ENCODE data around the gene LCE2C. TPM values are rescaled to one million over a fixed set of nuclear protein-coding genes. Genes with fewer than 3 reads are reported as not detected.

The LCE2C gene, protein sequence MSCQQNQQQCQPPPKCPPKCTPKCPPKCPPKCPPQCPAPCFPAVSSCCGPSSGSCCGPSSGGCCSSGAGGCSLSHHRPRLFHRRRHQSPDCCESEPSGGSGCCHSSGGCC
- not detected in 5 replicates for total RNA-seq (2022; extraction: Qiagen RNA extraction; ENCODE audit: low read depth)

DNA sequence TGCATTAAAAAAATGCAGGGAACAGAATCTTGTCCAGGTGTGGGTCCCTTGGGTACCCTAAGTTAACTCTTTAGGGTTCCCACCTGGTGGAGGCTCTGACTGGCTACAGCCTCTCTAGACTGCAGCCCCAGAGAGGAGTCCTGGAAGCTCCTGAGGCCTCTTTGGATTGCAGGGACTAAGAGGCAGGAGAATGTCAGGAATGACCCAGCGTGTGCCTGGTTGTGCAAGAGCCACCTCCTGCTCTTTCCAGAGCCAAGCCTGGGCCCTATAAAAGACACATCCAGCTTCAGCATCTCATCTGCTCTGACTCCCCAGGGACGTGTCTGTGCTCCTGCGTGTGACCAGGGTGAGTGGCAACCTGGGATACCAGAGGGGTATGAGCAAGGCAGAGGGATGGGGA lies at the start of gene LCE2C:
Gene LCE2C, plus strand, starts transcription at position 297 of the 400 bp plus-strand sequence. CDS start 737 bp downstream, outside the sequence.

DNA sequence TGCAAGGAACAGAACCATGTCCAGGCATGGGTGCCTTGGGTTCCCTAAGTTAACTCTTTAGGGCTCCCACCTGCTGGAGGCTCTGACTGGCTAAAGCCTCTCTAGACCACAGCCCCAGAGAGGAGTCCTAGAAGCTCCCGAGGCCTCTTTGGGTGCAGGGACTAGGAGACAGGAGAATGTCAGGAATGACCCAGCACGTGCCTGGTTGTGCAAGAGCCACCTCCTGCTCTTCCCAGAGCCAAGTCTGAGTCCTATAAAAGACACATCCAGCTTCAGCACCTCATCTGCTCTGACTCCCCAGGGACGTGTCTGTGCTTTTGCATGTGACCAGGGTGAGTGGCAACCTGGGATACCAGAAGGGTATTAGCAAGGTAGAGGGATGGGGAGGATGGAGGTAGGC lies 12.0 kb upstream of the LCE2C start, which contains the start of gene LCE2D:
Gene LCE2D, plus strand, starts transcription at position 283 of the 400 bp plus-strand sequence. CDS start 726 bp downstream, outside the sequence.

DNA sequence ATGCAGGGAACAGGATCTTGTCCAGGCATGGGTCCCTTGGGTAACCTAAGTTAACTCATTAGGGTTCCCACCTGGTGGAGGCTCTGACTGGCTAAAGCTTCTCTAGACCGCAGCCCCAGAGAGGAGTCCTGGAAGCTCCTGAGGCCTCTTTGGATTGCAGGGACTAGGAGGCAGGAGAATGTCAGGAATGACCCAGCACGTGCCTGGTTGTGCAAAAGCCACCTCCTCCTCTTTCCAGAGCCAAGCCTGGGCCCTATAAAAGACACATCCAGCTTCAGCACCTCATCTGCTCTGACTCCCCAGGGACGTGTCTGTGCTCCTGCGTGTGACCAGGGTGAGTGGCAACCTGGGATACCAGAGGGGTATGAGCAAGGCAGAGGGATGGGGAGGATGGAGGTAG lies 10.7 kb downstream of the LCE2C start, which contains the start of gene LCE2B:
Gene LCE2B, plus strand, starts transcription at position 301 of the 400 bp plus-strand sequence. CDS start 721 bp downstream, outside the sequence.

DNA sequence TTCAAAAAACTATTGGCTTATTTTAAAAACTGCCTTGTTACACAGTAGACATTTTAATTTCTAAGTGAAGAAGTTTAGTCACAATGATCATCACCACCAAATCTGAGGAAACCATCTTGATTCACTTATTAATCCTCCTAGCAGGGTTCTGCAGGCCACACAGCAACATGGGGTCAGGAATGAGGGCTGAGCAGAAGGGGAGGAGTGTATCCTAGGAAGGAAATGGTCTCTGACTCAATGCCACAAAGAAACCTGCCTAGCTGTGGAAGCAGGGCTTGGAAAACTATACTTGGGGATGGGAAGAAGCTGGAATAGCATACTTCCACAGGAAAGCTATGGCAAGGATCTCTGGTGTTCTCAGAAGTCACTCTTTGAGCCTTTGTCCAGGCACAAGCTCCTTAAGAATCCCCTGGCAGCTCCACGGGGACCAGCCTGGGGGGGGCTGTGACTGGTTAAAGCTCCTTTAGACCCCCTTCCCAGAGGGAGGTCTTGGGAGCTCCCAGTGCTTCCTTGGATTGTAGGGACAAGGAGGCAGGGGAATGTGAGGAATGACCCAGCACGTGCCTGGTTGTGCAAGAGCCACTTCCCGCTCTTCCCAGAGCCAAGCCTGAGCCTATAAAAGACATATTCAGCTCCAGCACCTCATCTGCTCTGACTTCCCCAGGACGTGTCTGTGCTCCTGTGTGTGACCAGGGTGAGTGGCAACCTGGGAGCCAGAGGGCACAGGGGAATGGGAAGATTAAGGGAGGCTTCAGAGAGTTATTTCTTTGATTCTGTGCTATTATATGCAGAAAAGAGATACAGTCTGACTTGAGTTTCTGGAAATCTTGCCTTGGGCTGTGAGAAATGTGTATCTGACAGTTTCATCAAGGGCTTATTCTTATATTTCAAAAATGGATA lies 22.9 kb downstream of the LCE2C start, which contains the start of gene LCE2A:
Gene LCE2A, plus strand, starts transcription at position 645 of the 900 bp plus-strand sequence. CDS start 557 bp downstream, outside the sequence.

DNA sequence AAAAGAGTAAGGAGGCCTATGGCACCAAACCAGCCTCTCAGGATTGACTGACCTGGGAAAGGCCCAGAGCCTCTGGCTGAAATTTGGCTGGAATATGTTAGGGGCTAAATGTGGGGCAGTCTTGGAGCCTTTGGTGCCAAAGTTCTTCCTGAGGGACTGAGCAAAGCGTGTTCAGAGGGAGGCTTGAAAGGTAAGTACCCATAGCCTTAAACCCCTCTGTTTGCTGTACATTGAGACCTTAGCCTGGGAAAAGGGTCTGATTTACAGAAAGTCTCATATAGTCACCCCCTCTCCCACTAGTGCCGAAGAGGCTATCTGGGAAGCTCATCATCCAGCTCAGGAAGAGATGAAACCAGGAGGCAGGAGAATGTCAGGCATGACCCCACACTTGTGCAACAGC lies 32.8 kb downstream of the LCE2C start, which contains the start of gene LCE4A:
Gene LCE4A, plus strand, starts transcription at position 301 of the 400 bp plus-strand sequence. CDS start 916 bp downstream, outside the sequence.

Other genes starting within 250 kb of the LCE2C start
- gene LCE5A, start 164.5 kb upstream of the LCE2C start, total RNA-seq (2022; extraction: Qiagen RNA extraction; ENCODE audit: low read depth), result 0.18 TPM in 1 of 5 replicates, not detected in the others
- gene CRCT1, start 160.8 kb upstream of the LCE2C start, total RNA-seq (2022; extraction: Qiagen RNA extraction; ENCODE audit: low read depth), result 0.24 to 0.57 TPM (median 0.48 TPM) in 3 of 5 replicates, not detected in the others
- gene LCE3E, start 108.5 kb upstream of the LCE2C start, total RNA-seq (2022; extraction: Qiagen RNA extraction; ENCODE audit: low read depth), result not detected in 5 replicates
- gene LCE3D, start 94.8 kb upstream of the LCE2C start, total RNA-seq (2022; extraction: Qiagen RNA extraction; ENCODE audit: low read depth), result 0.34 to 0.80 TPM (median 0.59 TPM) in 5 replicates
- not detected in 5 replicates for gene LCE3C, start 75.0 kb upstream of the LCE2C start, total RNA-seq (2022; extraction: Qiagen RNA extraction; ENCODE audit: low read depth)
- not detected in 5 replicates for gene LCE3B, start 61.5 kb upstream of the LCE2C start, total RNA-seq (2022; extraction: Qiagen RNA extraction; ENCODE audit: low read depth)
- not detected in 5 replicates for gene LCE3A, start 52.2 kb upstream of the LCE2C start, total RNA-seq (2022; extraction: Qiagen RNA extraction; ENCODE audit: low read depth)
- not detected in 5 replicates for gene LCE2D, start 11.9 kb upstream of the LCE2C start, total RNA-seq (2022; extraction: Qiagen RNA extraction; ENCODE audit: low read depth)
- not detected in 5 replicates for gene LCE2B, start 10.8 kb downstream of the LCE2C start, total RNA-seq (2022; extraction: Qiagen RNA extraction; ENCODE audit: low read depth)
- not detected in 5 replicates for gene LCE2A, start 23.1 kb downstream of the LCE2C start, total RNA-seq (2022; extraction: Qiagen RNA extraction; ENCODE audit: low read depth)
- not detected in 5 replicates for gene LCE4A, start 32.9 kb downstream of the LCE2C start, total RNA-seq (2022; extraction: Qiagen RNA extraction; ENCODE audit: low read depth)
- gene KPRP, start 82.7 kb downstream of the LCE2C start, total RNA-seq (2022; extraction: Qiagen RNA extraction; ENCODE audit: low read depth), result not detected in 5 replicates
- gene LCE1F, start 99.9 kb downstream of the LCE2C start, total RNA-seq (2022; extraction: Qiagen RNA extraction; ENCODE audit: low read depth), result not detected in 5 replicates
- gene LCE1E, start 111.0 kb downstream of the LCE2C start, total RNA-seq (2022; extraction: Qiagen RNA extraction; ENCODE audit: low read depth), result not detected in 5 replicates
- not detected in 5 replicates for gene LCE1D, start 121.4 kb downstream of the LCE2C start, total RNA-seq (2022; extraction: Qiagen RNA extraction; ENCODE audit: low read depth)
- not detected in 5 replicates for gene LCE1C, start 131.4 kb downstream of the LCE2C start, total RNA-seq (2022; extraction: Qiagen RNA extraction; ENCODE audit: low read depth)
- gene LCE1B, start 136.7 kb downstream of the LCE2C start, total RNA-seq (2022; extraction: Qiagen RNA extraction; ENCODE audit: low read depth), result not detected in 5 replicates
- gene LCE1A, start 152.2 kb downstream of the LCE2C start, total RNA-seq (2022; extraction: Qiagen RNA extraction; ENCODE audit: low read depth), result not detected in 5 replicates
- not detected in 5 replicates for gene LCE6A, start 167.6 kb downstream of the LCE2C start, total RNA-seq (2022; extraction: Qiagen RNA extraction; ENCODE audit: low read depth)
- gene LCE7A, start 184.7 kb downstream of the LCE2C start, total RNA-seq (2022; extraction: Qiagen RNA extraction; ENCODE audit: low read depth), result not detected in 5 replicates
- not detected in 5 replicates for gene SMCP, start 203.0 kb downstream of the LCE2C start, total RNA-seq (2022; extraction: Qiagen RNA extraction; ENCODE audit: low read depth)
- gene IVL, start 233.3 kb downstream of the LCE2C start, total RNA-seq (2022; extraction: Qiagen RNA extraction; ENCODE audit: low read depth), result 0.03 TPM in 1 of 5 replicates, not detected in the others